K562 (cell line): ENCODE data around the gene HMCN2. TPM values are rescaled to one million over a fixed set of nuclear protein-coding genes. Genes with fewer than 3 reads are reported as not detected.

Source experiments
- CEBPB ChIP-seq: fragments of 450-650 bp; IDR thresholded peaks from 2 replicates; pipeline ENCODE4 v1.6.1; 2016; ENCODE audit warnings: missing genetic modification characterization, missing compliant biosample characterization
- CHAMP1 ChIP-seq: fragments of 450-650 bp; IDR thresholded peaks from 2 replicates; pipeline ENCODE4 v1.6.1; 2016; ENCODE audit warnings: mild to moderate bottlenecking
- CHCHD3 ChIP-seq: fragments of 250-450 bp; sonication (Bioruptor Pico); IDR thresholded peaks from 2 replicates; pipeline ENCODE4 v2.1.2; 2022; ENCODE audit warnings: mild to moderate bottlenecking
- CREB1 ChIP-seq, 2 experiments: sonication (generic) in 1 of 2; formaldehyde crosslinking in 1 of 2; IDR thresholded peaks; 2 replicates each; pipeline versions ENCODE4 v1.6.1 to v1.8.0; 2012 to 2022; ENCODE audit warnings: inconsistent platforms in 1 of 2, mild to moderate bottlenecking in 1 of 2, missing genetic modification reagents in 1 of 2, moderate library complexity in 1 of 2
- ELF2 ChIP-seq: fragments of 250-450 bp; sonication (Bioruptor Pico); IDR thresholded peaks from 2 replicates; pipeline ENCODE4 v1.5.0; 2021; ENCODE audit warnings: mild to moderate bottlenecking
- FOSL1 ChIP-seq: fragments of 200-800 bp; sonication (Bioruptor generic); conservative IDR thresholded peaks from 2 replicates; pipeline ENCODE4 v1.6.1; 2016; ENCODE audit warnings: missing genetic modification characterization, missing compliant biosample characterization
- FOXK1 ChIP-seq: sonication (generic); formaldehyde crosslinking; IDR thresholded peaks from 2 replicates; pipeline ENCODE4 v1.8.0; 2022; ENCODE audit warnings: missing genetic modification reagents, mild to moderate bottlenecking, borderline replicate concordance
- GABPA ChIP-seq: fragments of 200-800 bp; sonication (Bioruptor generic); conservative IDR thresholded peaks from 2 replicates; pipeline ENCODE4 v1.6.1; 2016; ENCODE audit warnings: low read depth, missing genetic modification characterization, missing compliant biosample characterization
- JUNB ChIP-seq: fragments of 450-650 bp; formaldehyde crosslinking; conservative IDR thresholded peaks from 2 replicates; pipeline ENCODE4 v1.4.0; 2020; ENCODE audit warnings: mild to moderate bottlenecking
- KLF13 ChIP-seq: fragments of 450-650 bp; IDR thresholded peaks from 2 replicates; pipeline ENCODE4 v1.6.1; 2016; ENCODE audit warnings: missing genetic modification characterization, low read depth, mild to moderate bottlenecking, missing compliant biosample characterization, moderate library complexity, borderline replicate concordance
- MAFG ChIP-seq: fragments of 450-650 bp; conservative IDR thresholded peaks from 2 replicates; pipeline ENCODE4 v1.6.1; 2016; ENCODE audit warnings: missing genetic modification characterization, missing compliant biosample characterization
- MAFK ChIP-seq: IDR thresholded peaks from 2 replicates; pipeline ENCODE4 v1.6.1; 2011; ENCODE audit warnings: low read length, improper control_type of control experiment
- MYNN ChIP-seq, 2 experiments: sonication (generic); formaldehyde crosslinking in 1 of 2; IDR thresholded peaks; 2 replicates each; pipeline versions ENCODE4 v1.5.0 to v1.6.1; 2016 to 2020; ENCODE audit warnings: antibody characterized with exemption in 1 of 2, missing genetic modification reagents in 1 of 2
- NFIC ChIP-seq: fragments of 450-650 bp; IDR thresholded peaks from 2 replicates; pipeline ENCODE4 v1.6.1; 2017; ENCODE audit warnings: mild to moderate bottlenecking, inconsistent platforms
- SIX5 ChIP-seq, 2 experiments: IDR thresholded peaks; 2 replicates each; pipeline ENCODE4 v1.6.1; 2011; ENCODE audit warnings: low read length in 2 of 2, borderline replicate concordance in 1 of 2, low read depth in 1 of 2, mild to moderate bottlenecking in 1 of 2, moderate library complexity in 1 of 2; ENCODE audit not compliant: insufficient read depth in 1 of 2
- SRSF9 ChIP-seq: fragments of 200-400 bp; formaldehyde crosslinking; IDR thresholded peaks from 2 replicates; pipeline ENCODE4 v1.6.1; 2017; ENCODE audit warnings: low read depth, low read length, borderline replicate concordance
- SUPT5H ChIP-seq: fragments of 450-650 bp; IDR thresholded peaks from 2 replicates; pipeline ENCODE4 v1.6.1; 2016
- TCFL5 ChIP-seq: fragments of 250-450 bp; sonication (Bioruptor Pico); conservative IDR thresholded peaks from 2 replicates; pipeline ENCODE4 v1.6.1; 2021; ENCODE audit warnings: mild to moderate bottlenecking, moderate library complexity, matching md5 sums
- TOE1 ChIP-seq, 2 experiments: fragments of 450-650 bp in 1 of 2; sonication (generic) in 1 of 2; formaldehyde crosslinking in 1 of 2; IDR thresholded peaks; 2 replicates each; pipeline versions ENCODE4 v1.7.1 to v1.8.0; 2016 to 2022; ENCODE audit warnings: borderline replicate concordance in 2 of 2, mild to moderate bottlenecking in 2 of 2, antibody characterized with exemption in 1 of 2, inconsistent platforms in 1 of 2, low read depth in 1 of 2, missing genetic modification reagents in 1 of 2, moderate library complexity in 1 of 2
- TRIM24 ChIP-seq, 2 experiments: fragments of 450-650 bp; IDR thresholded peaks; 2 replicates each; pipeline ENCODE4 v1.6.1; 2016
- TRIM28 ChIP-seq: fragments of 450-650 bp; IDR thresholded peaks from 2 replicates; pipeline ENCODE4 v1.6.1; 2017
- VEZF1 ChIP-seq: fragments of 200-800 bp; sonication (Bioruptor generic); IDR thresholded peaks from 2 replicates; pipeline ENCODE4 v1.6.1; 2017; ENCODE audit warnings: missing genetic modification characterization, missing compliant biosample characterization
- XRCC3 ChIP-seq: fragments of 450-650 bp; IDR thresholded peaks from 2 replicates; pipeline ENCODE4 v1.6.1; 2017; ENCODE audit warnings: mild to moderate bottlenecking, moderate library complexity
- ZNF121 ChIP-seq: sonication (generic); formaldehyde crosslinking; conservative IDR thresholded peaks from 2 replicates; pipeline ENCODE4 v1.8.0; 2022; ENCODE audit warnings: missing genetic modification reagents
- ZNF143 ChIP-seq: sonication (generic); formaldehyde crosslinking; IDR thresholded peaks from 2 replicates; pipeline ENCODE4 v1.9.0; 2022; ENCODE audit warnings: mild to moderate bottlenecking, missing genetic modification reagents
- ZNF212 ChIP-seq: fragments of 450-650 bp; formaldehyde crosslinking; IDR thresholded peaks from 2 replicates; pipeline ENCODE4 v1.4.0; 2020; ENCODE audit warnings: mild to moderate bottlenecking
- polyA plus RNA-seq, 8 experiments: library from polyadenylated mRNA; depleted of rRNA in 4 of 8; stranded (reverse) in 5 of 8; unstranded in 3 of 8; fragments of >200 nt; fragmentation: Nextera tagmentation in 2 of 8; fragmentation: Illumina TruSeq in 1 of 8; extraction: Ambion mirVana in 2 of 8; extraction: Trizol in 1 of 8; gene quantifications; 2 replicates each; pipeline versions ENCODE4 v1.2.1 to v1.2.3, GENCODE V29; 2011 to 2014; ENCODE audit warnings: inconsistent platforms in 1 of 8, missing spikeins in 1 of 8
- total RNA-seq, 7 experiments: library from RNA; depleted of rRNA in 6 of 7; stranded (reverse); fragments of >200 nt in 6 of 7; fragmentation: Illumina TruSeq in 2 of 7; extraction: Trizol in 2 of 7; gene quantifications; 2 replicates each; pipeline versions ENCODE4 v1.2.1 to v1.2.3, GENCODE V29; 2011 to 2021; ENCODE audit warnings: low replicate concordance in 1 of 7

The HMCN2 gene
- total and polyA plus RNA-seq, 9 of the 15 experiments (the other 6 are each of a cell fraction or from before 2014, with no cell fraction given) = 0.01 TPM; not detected in 8

DNA sequence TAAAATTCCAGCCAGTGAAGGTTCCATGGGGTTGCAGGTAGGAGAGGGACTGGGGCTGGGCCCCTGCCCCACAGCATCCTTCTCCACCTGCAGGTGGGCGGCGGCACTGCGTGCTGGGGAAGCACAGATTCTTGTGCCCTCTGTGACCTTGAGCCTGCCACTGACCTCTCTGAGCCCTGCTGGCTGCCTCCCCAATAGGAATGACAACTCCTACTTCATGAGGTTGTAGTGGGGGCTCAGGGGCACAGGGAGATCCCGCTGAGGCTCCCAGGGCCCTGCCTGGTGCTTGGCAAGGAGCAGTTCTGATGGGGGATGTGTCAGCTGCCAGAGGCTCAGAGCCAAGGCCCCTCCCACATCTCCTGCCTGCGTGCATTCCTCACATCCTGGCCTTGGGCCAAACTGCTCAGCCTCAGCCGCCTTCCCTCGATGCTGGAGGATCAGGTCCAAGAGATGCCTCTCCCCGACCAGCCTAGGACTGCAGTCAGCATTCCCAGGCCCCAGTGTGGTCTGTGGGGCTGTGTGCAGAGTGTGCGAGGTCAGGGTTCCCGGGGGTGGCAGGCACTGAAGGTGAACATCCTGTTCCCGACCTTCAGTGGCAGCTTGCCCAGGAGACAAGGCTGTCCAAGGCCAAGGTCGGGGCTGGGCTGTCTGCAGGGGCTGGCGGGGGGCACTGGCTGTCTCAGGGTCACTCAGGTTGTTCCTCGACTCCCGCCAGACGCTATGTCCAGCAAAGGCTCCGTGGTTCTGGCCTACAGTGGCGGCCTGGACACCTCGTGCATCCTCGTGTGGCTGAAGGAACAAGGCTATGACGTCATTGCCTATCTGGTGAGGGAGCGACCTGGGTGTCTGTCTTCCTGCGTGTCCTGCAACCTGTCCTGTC, 186.2 kb downstream of the HMCN2 start (continued):
- no peak for TF ChIP-seq SRSF9
- TF ChIP-seq VEZF1 (CRISPR knock-in tag) = no peak
- no peak for TF ChIP-seq KLF13 (tag)
- TF ChIP-seq SUPT5H = no peak
- no peak for TF ChIP-seq CEBPB
- TF ChIP-seq NFIC = peak; percentile 98
- TF ChIP-seq TRIM24 (IDR thresholded peaks at IDR 0.05) = no peak
- TF ChIP-seq FOSL1 (tag) = no peak
- no peak for TF ChIP-seq FOXK1 (CRISPR knock-in tag)
- TF ChIP-seq ZNF121 (CRISPR knock-in tag) = no peak
- TF ChIP-seq CHAMP1 = no peak
- TF ChIP-seq MAFG = no peak
- no peak for TF ChIP-seq SIX5 (IDR thresholded peaks at IDR 0.05; ENCODE audit: borderline replicate concordance in 1 of 2, insufficient read depth in 1 of 2, low read depth in 1 of 2, low read length in 2 of 2)
- TF ChIP-seq CHCHD3 = no peak
- TF ChIP-seq ELF2 = no peak
- TF ChIP-seq TCFL5 = no peak
- TF ChIP-seq TRIM28 = no peak
- peak; percentile 83 for TF ChIP-seq JUNB
- no peak for TF ChIP-seq MYNN (IDR thresholded peaks at IDR 0.05)
- no peak for TF ChIP-seq MYNN (CRISPR knock-in tag; IDR thresholded peaks at IDR 0.05)
- no peak for TF ChIP-seq GABPA (tag)
- TF ChIP-seq MAFK = no peak
- TF ChIP-seq ZNF212 (CRISPR knock-in tag) = no peak
- no peak for TF ChIP-seq TOE1 (IDR thresholded peaks at IDR 0.05; ENCODE audit: borderline replicate concordance)
- no peak for TF ChIP-seq TOE1 (CRISPR knock-in tag; IDR thresholded peaks at IDR 0.05; ENCODE audit: borderline replicate concordance, low read depth)
- TF ChIP-seq XRCC3 = no peak
- TF ChIP-seq ZNF143 = no peak; the same call in 1 of the 2 replicates
- TF ChIP-seq CREB1 (IDR thresholded peaks at IDR 0.05) = no peak
- TF ChIP-seq CREB1 (CRISPR knock-in tag; IDR thresholded peaks at IDR 0.05) = peak; percentile 55
